Neural cell (in vitro differentiated cells): ENCODE data around the gene HECTD1. TPM values are rescaled to one million over a fixed set of nuclear protein-coding genes. Genes with fewer than 3 reads are reported as not detected.

Experiments used
- H2AFZ ChIP-seq: fragments of 200-600, 300-800 bp; sonication (generic), shearing (Covaris generic); 2 replicates; pipeline ENCODE4 v1.6.0; 2014; ENCODE audit warnings: low read depth, mild to moderate bottlenecking, antibody characterized with exemption, low read length, moderate library complexity
- H3F3A ChIP-seq: fragments of 200-600 bp; shearing (Covaris generic); 2 replicates; pipeline ENCODE4 v1.6.1; 2016; ENCODE audit warnings: mild to moderate bottlenecking, moderate library complexity, mixed read lengths, antibody characterized with exemption, low read length; ENCODE audit not compliant: insufficient read depth, poor library complexity, severe bottlenecking
- H3K27ac ChIP-seq: fragments of 200-600, 300-800 bp; sonication (generic), shearing (Covaris generic); 2 replicates; pipeline ENCODE4 v1.5.1; 2014; ENCODE audit warnings: mild to moderate bottlenecking, low read length, moderate library complexity
- H3K27me3 ChIP-seq: fragments of 300-800, 200-600 bp; sonication (generic), shearing (Covaris generic); 2 replicates; pipeline ENCODE4 v1.6.0; 2014; ENCODE audit warnings: mild to moderate bottlenecking, low read depth, low read length, moderate library complexity; ENCODE audit not compliant: insufficient read depth
- H3K36me3 ChIP-seq: fragments of 300-800, 200-600 bp; sonication (generic), shearing (Covaris generic); 2 replicates; pipeline ENCODE4 v1.5.1; 2014; ENCODE audit warnings: mild to moderate bottlenecking, antibody characterized with exemption, low read length, moderate library complexity; ENCODE audit not compliant: insufficient read depth
- H3K4me2 ChIP-seq: fragments of 300-800, 200-600 bp; sonication (generic), shearing (Covaris generic); 2 replicates; pipeline ENCODE4 v1.6.0; 2014; ENCODE audit warnings: mild to moderate bottlenecking, low read length
- H3K4me3 ChIP-seq: fragments of 300-800, 200-600 bp; sonication (generic), shearing (Covaris generic); 2 replicates; pipeline ENCODE4 v1.5.1; 2014; ENCODE audit warnings: mild to moderate bottlenecking, low read length, moderate library complexity
- H3K79me2 ChIP-seq: fragments of 200-600 bp; shearing (Covaris generic); replicated peaks from 2 replicates; pipeline ENCODE4 v1.6.0; 2014; ENCODE audit warnings: mild to moderate bottlenecking, low read length, moderate library complexity; ENCODE audit not compliant: insufficient read depth
- H3K9ac ChIP-seq: fragments of 300-800, 200-600 bp; sonication (generic), shearing (Covaris generic); 2 replicates; pipeline ENCODE4 v1.6.1; 2016; ENCODE audit warnings: mild to moderate bottlenecking, low read length, mixed read lengths
- H3K9me2 ChIP-seq: fragments of 200-600 bp; shearing (Covaris generic); 2 replicates; pipeline ENCODE4 v1.6.1; 2016; ENCODE audit warnings: mild to moderate bottlenecking, low read length, mixed read lengths; ENCODE audit not compliant: insufficient read depth
- H3K9me3 ChIP-seq: fragments of 200-600, 300-800 bp; sonication (generic), shearing (Covaris generic); 2 replicates; pipeline ENCODE4 v1.6.1; 2016; ENCODE audit warnings: mild to moderate bottlenecking, mixed run types, low read length, moderate library complexity, mixed read lengths
- H4K20me1 ChIP-seq: fragments of 200-600 bp; shearing (Covaris generic); 2 replicates; pipeline ENCODE4 v1.6.1; 2016; ENCODE audit warnings: mild to moderate bottlenecking, mixed run types; ENCODE audit not compliant: insufficient read depth
- EP300 ChIP-seq: fragments of 450-650 bp; conservative IDR thresholded peaks from 2 replicates; pipeline ENCODE4 v1.6.1; 2014; ENCODE audit warnings: antibody characterized with exemption, mild to moderate bottlenecking, moderate library complexity; ENCODE audit not compliant: poor library complexity, severe bottlenecking
- EZH2 ChIP-seq: fragments of 200-600, 300-800 bp; shearing (Covaris generic), sonication (generic); IDR thresholded peaks from 2 replicates; pipeline ENCODE4 v1.6.1; 2014; ENCODE audit warnings: antibody characterized with exemption, low read length, borderline replicate concordance, mild to moderate bottlenecking; ENCODE audit not compliant: insufficient read depth, poor library complexity, severe bottlenecking
- MXI1 ChIP-seq: fragments of 450-650 bp; conservative IDR thresholded peaks from 2 replicates; pipeline ENCODE4 v1.6.1; 2014; ENCODE audit warnings: antibody characterized with exemption, mild to moderate bottlenecking; ENCODE audit not compliant: poor library complexity, severe bottlenecking
- POLR2AphosphoS5 ChIP-seq: IDR thresholded peaks from 2 replicates; pipeline ENCODE4 v1.6.1; 2012
- RAD21 ChIP-seq: fragments of 450-650 bp; conservative IDR thresholded peaks from 2 replicates; pipeline ENCODE4 v1.6.1; 2014; ENCODE audit warnings: antibody characterized with exemption, mild to moderate bottlenecking, moderate library complexity
- SMC3 ChIP-seq: fragments of 450-650 bp; conservative IDR thresholded peaks from 2 replicates; pipeline ENCODE4 v1.6.1; 2014; ENCODE audit warnings: antibody characterized with exemption, mild to moderate bottlenecking, moderate library complexity; ENCODE audit not compliant: poor library complexity
- TAF1 ChIP-seq: IDR thresholded peaks from 2 replicates; pipeline ENCODE4 v1.6.1; 2012; ENCODE audit warnings: low read depth
- polyA plus RNA-seq: library from polyadenylated mRNA; depleted of rRNA; stranded (reverse); fragments of >200 nt; gene quantifications from 2 replicates; pipeline ENCODE4 v1.2.3, GENCODE V29; 2014
- TF ChIP-seq, protein P1 (sequence below): fragments of 450-650 bp; IDR thresholded peaks from 2 replicates; pipeline ENCODE4 v1.5.1; 2014; ENCODE audit warnings: antibody characterized with exemption, mild to moderate bottlenecking, moderate library complexity; ENCODE audit not compliant: poor library complexity, severe bottlenecking
- TF ChIP-seq, protein P2 (sequence below): IDR thresholded peaks from 2 replicates; pipeline ENCODE4 v1.6.1; 2012; ENCODE audit warnings: borderline replicate concordance

The HECTD1 gene
- polyA plus RNA-seq, 1 donor from 2014 or later, result 144 TPM

DNA sequence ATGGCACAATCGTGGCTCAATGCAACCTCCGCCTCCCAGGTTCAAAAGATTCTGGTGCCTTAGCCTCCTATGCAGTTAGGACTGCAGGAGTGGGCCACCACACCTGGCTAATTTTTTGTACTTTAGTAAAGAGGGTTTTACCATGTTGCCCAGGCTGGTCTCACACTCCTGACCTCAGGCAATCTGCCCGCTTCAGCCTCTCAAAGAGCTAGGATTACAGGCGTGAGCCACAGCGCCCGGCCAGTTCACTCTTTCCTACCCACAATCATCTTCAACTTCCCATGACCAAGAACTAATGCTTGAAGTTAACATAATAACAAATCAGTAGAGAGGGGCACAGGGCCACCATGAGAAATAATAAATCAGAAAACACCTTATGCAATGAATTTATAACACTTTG lies 82.4 kb downstream of the HECTD1 start:
- no peak overlapping the region for H3K4me3 ChIP-seq
- H3K36me3 ChIP-seq, result peaks cover 19% of the 10 kb centered on the region

DNA sequence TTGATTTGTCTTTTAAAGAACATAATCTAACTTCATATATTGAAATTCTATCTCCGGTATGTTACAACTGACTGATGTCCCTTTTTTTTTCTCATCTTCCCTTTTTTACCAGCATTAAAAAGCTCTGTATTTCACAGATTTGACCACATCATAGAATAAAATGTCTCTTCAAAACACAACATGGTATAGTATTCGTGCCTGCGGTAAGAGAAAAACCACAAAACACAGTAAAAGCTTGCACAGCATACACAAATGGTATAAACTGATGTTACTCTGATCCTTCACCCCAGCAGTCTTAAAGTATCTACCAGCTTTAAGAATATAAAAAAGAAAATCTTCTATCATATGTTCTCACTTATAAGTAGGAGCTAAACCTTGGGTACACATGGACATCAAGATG lies 83.4 kb downstream of the HECTD1 start:
- Histone ChIP-seq H3K27ac (no peak overlapping the region), H3K4me2 (no peak overlapping the region), H3K27me3 (no peaks in the 10 kb centered on the region), H3K9me2 (no peaks in the 10 kb centered on the region), H2AFZ (no peak overlapping the region), H3K4me3 (no peak overlapping the region), H3F3A (no peaks in the 10 kb centered on the region), H4K20me1 (no peaks in the 10 kb centered on the region), H3K36me3 (peaks cover 21% of the 10 kb centered on the region), H3K9ac (no peak overlapping the region), H3K9me3 (no peaks in the 10 kb centered on the region), H3K79me2 (no peaks in the 10 kb centered on the region)
- TF ChIP-seq, protein P1, sequence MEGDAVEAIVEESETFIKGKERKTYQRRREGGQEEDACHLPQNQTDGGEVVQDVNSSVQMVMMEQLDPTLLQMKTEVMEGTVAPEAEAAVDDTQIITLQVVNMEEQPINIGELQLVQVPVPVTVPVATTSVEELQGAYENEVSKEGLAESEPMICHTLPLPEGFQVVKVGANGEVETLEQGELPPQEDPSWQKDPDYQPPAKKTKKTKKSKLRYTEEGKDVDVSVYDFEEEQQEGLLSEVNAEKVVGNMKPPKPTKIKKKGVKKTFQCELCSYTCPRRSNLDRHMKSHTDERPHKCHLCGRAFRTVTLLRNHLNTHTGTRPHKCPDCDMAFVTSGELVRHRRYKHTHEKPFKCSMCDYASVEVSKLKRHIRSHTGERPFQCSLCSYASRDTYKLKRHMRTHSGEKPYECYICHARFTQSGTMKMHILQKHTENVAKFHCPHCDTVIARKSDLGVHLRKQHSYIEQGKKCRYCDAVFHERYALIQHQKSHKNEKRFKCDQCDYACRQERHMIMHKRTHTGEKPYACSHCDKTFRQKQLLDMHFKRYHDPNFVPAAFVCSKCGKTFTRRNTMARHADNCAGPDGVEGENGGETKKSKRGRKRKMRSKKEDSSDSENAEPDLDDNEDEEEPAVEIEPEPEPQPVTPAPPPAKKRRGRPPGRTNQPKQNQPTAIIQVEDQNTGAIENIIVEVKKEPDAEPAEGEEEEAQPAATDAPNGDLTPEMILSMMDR, result no peak
- TF ChIP-seq MXI1 (no peak), EP300 (no peak), SMC3 (no peak), POLR2AphosphoS5 (no peak), TAF1 (no peak), RAD21 (no peak), EZH2 (no peak)
- TF ChIP-seq, protein P2, sequence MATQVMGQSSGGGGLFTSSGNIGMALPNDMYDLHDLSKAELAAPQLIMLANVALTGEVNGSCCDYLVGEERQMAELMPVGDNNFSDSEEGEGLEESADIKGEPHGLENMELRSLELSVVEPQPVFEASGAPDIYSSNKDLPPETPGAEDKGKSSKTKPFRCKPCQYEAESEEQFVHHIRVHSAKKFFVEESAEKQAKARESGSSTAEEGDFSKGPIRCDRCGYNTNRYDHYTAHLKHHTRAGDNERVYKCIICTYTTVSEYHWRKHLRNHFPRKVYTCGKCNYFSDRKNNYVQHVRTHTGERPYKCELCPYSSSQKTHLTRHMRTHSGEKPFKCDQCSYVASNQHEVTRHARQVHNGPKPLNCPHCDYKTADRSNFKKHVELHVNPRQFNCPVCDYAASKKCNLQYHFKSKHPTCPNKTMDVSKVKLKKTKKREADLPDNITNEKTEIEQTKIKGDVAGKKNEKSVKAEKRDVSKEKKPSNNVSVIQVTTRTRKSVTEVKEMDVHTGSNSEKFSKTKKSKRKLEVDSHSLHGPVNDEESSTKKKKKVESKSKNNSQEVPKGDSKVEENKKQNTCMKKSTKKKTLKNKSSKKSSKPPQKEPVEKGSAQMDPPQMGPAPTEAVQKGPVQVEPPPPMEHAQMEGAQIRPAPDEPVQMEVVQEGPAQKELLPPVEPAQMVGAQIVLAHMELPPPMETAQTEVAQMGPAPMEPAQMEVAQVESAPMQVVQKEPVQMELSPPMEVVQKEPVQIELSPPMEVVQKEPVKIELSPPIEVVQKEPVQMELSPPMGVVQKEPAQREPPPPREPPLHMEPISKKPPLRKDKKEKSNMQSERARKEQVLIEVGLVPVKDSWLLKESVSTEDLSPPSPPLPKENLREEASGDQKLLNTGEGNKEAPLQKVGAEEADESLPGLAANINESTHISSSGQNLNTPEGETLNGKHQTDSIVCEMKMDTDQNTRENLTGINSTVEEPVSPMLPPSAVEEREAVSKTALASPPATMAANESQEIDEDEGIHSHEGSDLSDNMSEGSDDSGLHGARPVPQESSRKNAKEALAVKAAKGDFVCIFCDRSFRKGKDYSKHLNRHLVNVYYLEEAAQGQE, result no peak

More for the DNA sequence above, 82.4 kb downstream of the HECTD1 start:
- H3F3A ChIP-seq, result no peaks in the 10 kb centered on the region
- H3K4me2 ChIP-seq, result no peak overlapping the region
- H3K9me2 ChIP-seq, result no peaks in the 10 kb centered on the region
- no peak overlapping the region for H2AFZ ChIP-seq
- TF ChIP-seq EZH2 (no peak), TAF1 (no peak), POLR2AphosphoS5 (no peak), RAD21 (no peak), MXI1 (no peak), EP300 (no peak), SMC3 (no peak)
- TF ChIP-seq, protein P2, result no peak
- TF ChIP-seq, protein P1, result no peak
- H3K27ac ChIP-seq, result no peak overlapping the region
- no peaks in the 10 kb centered on the region for H3K27me3 ChIP-seq
- H3K79me2 ChIP-seq, result no peaks in the 10 kb centered on the region
- H3K9me3 ChIP-seq, result no peaks in the 10 kb centered on the region
- H3K9ac ChIP-seq, result no peak overlapping the region
- H4K20me1 ChIP-seq, result no peaks in the 10 kb centered on the region
